ENCODE measurements around the gene SNORC. TPM values are rescaled to one million over a fixed set of nuclear protein-coding genes. Genes with fewer than 3 reads are reported as not detected.
A peak's percentile ranks its signal among the peaks of the same experiment; 100 is the strongest.

SNORC gene
- polyA plus RNA-seq, 1 donor (not counting 4 experiments of a cell fraction or from before 2014, with no cell fraction given), result 0.66 TPM

DNA sequence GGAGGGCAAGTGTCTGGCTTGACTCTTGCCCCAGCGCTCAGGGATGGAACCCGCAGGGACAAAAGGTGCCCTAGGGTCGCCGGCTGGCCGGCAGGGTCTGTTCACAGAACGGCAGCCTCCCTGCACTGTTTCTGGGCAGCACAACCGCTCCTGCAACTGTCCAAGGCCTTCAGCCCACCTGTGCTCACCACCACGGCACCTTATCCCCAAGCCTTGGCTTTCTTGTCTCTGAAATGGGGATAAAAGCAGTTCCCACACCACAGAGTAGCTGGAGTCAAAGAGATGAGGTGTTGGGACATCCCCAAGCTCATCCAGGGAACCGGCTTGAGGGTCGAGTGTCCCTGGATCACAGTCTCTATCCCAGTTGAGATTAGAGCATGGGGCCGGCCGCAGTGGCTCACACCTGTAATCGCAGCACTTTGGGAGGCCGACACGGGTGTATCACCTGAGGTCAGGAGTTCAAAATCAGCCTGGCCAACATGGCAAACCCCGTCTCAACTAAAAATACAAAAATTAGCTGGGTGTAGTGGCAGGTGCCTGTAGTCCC is 4.7 kb downstream of the SNORC start:
- H3K9me1 ChIP-seq (ENCODE audit: control insufficient read depth, extremely low read depth, insufficient read depth, low read length), result no peaks in the 10 kb centered on the region
- dilution Hi-C loops (cut with MboI; ENCODE audit: extremely low pct_ligation_motif_present, low sequenced_read_pairs), result loop anchor here (25.0 kb wide), 1 partner anchor 363 kb away; no protein-coding TSS in a partner anchor
- no peaks in the 10 kb centered on the region for H3K4me1 ChIP-seq (ENCODE audit: control insufficient read depth, extremely low read depth, insufficient read depth, low read length)
- no peak for DNase-seq (ENCODE audit: low read depth, low spot score)
- no peak for FAIRE-seq
- no peak overlapping the region for H3K4me2 ChIP-seq (ENCODE audit: control insufficient read depth, extremely low read depth, insufficient read depth, low read depth, low read length)
- peaks cover 0 to 1% of the 10 kb centered on the region in 2 experiments for H3K36me3 ChIP-seq (ENCODE audit: control insufficient read depth in 2 of 2, extremely low read depth in 1 of 2, insufficient read depth in 2 of 2, low read length in 2 of 2)
- no peak overlapping the region for H2AFZ ChIP-seq (ENCODE audit: control insufficient read depth, low read length)
- H3K27ac ChIP-seq (ENCODE audit: control insufficient read depth, insufficient read depth, low read length), result no peak overlapping the region
- no peak overlapping the region for H3K9ac ChIP-seq (ENCODE audit: control insufficient read depth, extremely low read depth, insufficient read depth, low read length)
- H3K79me2 ChIP-seq (ENCODE audit: control insufficient read depth, insufficient read depth, low read length), result no peaks in the 10 kb centered on the region
- no peak for TF ChIP-seq EZH2 (IDR thresholded peaks at IDR 0.05; ENCODE audit: low read length)
- TF ChIP-seq, protein P1, sequence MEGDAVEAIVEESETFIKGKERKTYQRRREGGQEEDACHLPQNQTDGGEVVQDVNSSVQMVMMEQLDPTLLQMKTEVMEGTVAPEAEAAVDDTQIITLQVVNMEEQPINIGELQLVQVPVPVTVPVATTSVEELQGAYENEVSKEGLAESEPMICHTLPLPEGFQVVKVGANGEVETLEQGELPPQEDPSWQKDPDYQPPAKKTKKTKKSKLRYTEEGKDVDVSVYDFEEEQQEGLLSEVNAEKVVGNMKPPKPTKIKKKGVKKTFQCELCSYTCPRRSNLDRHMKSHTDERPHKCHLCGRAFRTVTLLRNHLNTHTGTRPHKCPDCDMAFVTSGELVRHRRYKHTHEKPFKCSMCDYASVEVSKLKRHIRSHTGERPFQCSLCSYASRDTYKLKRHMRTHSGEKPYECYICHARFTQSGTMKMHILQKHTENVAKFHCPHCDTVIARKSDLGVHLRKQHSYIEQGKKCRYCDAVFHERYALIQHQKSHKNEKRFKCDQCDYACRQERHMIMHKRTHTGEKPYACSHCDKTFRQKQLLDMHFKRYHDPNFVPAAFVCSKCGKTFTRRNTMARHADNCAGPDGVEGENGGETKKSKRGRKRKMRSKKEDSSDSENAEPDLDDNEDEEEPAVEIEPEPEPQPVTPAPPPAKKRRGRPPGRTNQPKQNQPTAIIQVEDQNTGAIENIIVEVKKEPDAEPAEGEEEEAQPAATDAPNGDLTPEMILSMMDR (optimal IDR thresholded peaks at IDR 0.05 in 1 of 3, IDR thresholded peaks at IDR 0.05 in 1 of 3, conservative IDR thresholded peaks at IDR 0.05 in 1 of 3; ENCODE audit: extremely low read depth in 1 of 3, insufficient read depth in 2 of 3, low read length in 3 of 3), result no peak
- H3K4me3 ChIP-seq (ENCODE audit: control insufficient read depth in 2 of 3, extremely low read depth in 1 of 3, insufficient read depth in 2 of 3, low read depth in 1 of 3, low read length in 3 of 3), result no peak overlapping the region
- no peaks in the 10 kb centered on the region for H3K27me3 ChIP-seq (ENCODE audit: control insufficient read depth, extremely low read depth, insufficient read depth, low read length)
- no peaks in the 10 kb centered on the region for H3K9me3 ChIP-seq (ENCODE audit: control insufficient read depth, low read depth, low read length)
- H4K20me1 ChIP-seq (ENCODE audit: control insufficient read depth, extremely low read depth, insufficient read depth, low read length), result no peaks in the 10 kb centered on the region

DNA sequence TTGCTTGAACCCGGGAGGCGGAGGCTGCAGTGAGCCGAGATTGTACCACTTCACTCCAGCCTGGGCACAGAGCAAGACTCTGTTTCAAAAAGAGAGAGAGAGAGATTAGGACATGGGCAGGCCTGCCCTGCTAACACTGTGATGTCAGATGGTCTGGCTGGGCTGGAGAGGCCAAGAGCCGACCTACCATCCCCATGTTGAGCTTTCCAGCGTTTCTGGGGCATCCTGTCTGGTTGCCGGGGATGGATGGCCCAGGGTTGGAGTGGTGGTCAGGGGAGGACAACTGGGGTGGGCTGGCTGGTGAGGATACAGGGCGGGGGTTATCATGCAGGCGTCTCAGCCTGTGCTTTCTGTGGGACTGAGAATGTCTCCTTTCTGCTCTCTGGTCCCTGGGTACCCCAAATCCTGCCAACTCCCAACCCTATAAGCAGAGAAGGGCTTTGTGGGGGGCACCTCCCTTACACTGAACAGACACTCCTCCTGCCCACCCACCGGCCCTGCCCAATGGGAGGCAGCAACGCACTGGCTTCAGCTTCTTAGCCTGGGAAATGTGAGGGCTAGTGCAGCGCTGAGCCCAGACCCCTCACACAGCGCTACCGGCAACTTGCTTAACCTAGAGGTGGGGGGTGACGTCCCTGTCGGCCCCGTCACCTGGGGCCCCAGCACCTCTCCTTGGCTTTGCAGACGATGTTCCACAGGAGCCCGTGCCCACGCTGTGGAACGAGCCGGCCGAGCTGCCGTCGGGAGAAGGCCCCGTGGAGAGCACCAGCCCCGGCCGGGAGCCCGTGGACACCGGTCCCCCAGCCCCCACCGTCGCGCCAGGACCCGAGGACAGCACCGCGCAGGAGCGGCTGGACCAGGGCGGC is 5.4 kb downstream of the SNORC start:
- Histone ChIP-seq H3K27ac (ENCODE audit: control insufficient read depth, insufficient read depth, low read length) (no peak overlapping the region), H3K79me2 (ENCODE audit: control insufficient read depth, insufficient read depth, low read length) (no peaks in the 10 kb centered on the region), H4K20me1 (ENCODE audit: control insufficient read depth, extremely low read depth, insufficient read depth, low read length) (no peaks in the 10 kb centered on the region), H3K4me3 (ENCODE audit: control insufficient read depth in 2 of 3, extremely low read depth in 1 of 3, insufficient read depth in 2 of 3, low read depth in 1 of 3, low read length in 3 of 3) (peak overlapping the region; percentile 7 to 29 (median 13)), H3K9me3 (ENCODE audit: control insufficient read depth, low read depth, low read length) (no peaks in the 10 kb centered on the region), H3K4me1 (ENCODE audit: control insufficient read depth, extremely low read depth, insufficient read depth, low read length) (no peaks in the 10 kb centered on the region), H3K36me3 (ENCODE audit: control insufficient read depth in 2 of 2, extremely low read depth in 1 of 2, insufficient read depth in 2 of 2, low read length in 2 of 2) (peaks cover 0 to 1% of the 10 kb centered on the region in 2 experiments), H3K9me1 (ENCODE audit: control insufficient read depth, extremely low read depth, insufficient read depth, low read length) (no peaks in the 10 kb centered on the region), H2AFZ (ENCODE audit: control insufficient read depth, low read length) (no peak overlapping the region), H3K9ac (ENCODE audit: control insufficient read depth, extremely low read depth, insufficient read depth, low read length) (no peak overlapping the region), H3K27me3 (ENCODE audit: control insufficient read depth, extremely low read depth, insufficient read depth, low read length) (no peaks in the 10 kb centered on the region), H3K4me2 (ENCODE audit: control insufficient read depth, extremely low read depth, insufficient read depth, low read depth, low read length) (peak overlapping the region; percentile 48)
- dilution Hi-C loops (cut with MboI; ENCODE audit: extremely low pct_ligation_motif_present, low sequenced_read_pairs), result no loop called here
- DNase-seq (ENCODE audit: low read depth, low spot score), result no peak
- TF ChIP-seq, protein P1 (optimal IDR thresholded peaks at IDR 0.05 in 1 of 3, IDR thresholded peaks at IDR 0.05 in 1 of 3, conservative IDR thresholded peaks at IDR 0.05 in 1 of 3; ENCODE audit: extremely low read depth in 1 of 3, insufficient read depth in 2 of 3, low read length in 3 of 3), result peak in 1 of 3 experiments; percentile 40
- no peak for TF ChIP-seq EZH2 (IDR thresholded peaks at IDR 0.05; ENCODE audit: low read length)
- no peak for FAIRE-seq
